HG03139 (cell line): ENCODE data around the gene MEFV.
"Not testable (repeated sequence)": the region's sequence is repeated elsewhere in the genome, so short reads cannot be mapped to it uniquely, and the experiment has no call there.

Experiments
- ATAC-seq: cut with Tn5 transposase; IDR thresholded peaks from one replicate; pipeline ENCODE4 v1.9.1; 2021; ENCODE audit not compliant: unreplicated experiment

The MEFV gene

DNA sequence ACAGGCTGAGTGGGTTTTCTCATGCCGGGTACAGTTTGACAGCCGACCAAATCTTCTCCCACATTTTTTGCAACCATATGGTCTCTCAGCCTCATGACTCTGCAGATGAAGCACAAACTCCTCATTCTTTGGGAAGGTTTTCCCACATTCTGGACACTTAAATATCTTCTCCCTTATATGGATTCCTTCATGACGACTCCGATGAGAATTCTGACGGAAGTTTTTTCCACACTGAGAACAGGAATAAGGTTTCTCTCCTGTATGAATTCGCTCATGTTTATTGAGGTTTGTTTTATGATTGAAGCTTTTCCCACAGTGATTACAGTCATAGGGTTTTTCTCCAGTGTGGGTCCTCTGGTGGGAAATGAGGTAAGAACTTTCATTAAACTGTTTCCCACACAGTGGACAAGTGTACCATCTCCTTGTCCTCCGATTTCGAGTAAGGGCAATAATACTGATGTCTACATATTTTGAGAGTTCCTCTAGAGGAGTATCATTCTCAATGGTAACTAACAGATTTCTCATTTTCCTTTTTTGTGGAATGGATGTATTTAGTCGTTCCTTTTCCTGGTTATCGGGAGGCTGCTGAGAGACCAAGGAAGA is 32.4 kb downstream of the MEFV start:
- ATAC-seq, result no peak

DNA sequence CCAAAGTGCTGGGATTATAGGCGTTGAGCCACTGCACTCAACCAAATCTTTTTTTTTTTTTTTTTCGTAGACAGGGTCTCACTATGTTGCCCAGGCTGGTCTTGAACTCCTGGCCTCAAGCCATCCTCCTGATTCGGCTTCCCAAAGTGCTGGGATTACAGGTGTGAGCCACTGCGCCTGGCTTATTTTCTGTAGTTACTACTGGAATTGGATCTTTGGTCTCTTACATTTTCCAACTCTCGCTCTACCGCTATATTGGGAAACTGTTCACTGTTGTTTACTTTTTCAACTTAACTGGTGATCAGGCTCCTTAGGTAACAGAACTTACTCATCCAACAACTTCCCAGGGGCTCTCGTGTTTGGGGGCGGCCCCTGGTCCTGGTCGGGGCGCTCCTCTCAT is 35.6 kb downstream of the MEFV start:
- ATAC-seq, result no peak

DNA sequence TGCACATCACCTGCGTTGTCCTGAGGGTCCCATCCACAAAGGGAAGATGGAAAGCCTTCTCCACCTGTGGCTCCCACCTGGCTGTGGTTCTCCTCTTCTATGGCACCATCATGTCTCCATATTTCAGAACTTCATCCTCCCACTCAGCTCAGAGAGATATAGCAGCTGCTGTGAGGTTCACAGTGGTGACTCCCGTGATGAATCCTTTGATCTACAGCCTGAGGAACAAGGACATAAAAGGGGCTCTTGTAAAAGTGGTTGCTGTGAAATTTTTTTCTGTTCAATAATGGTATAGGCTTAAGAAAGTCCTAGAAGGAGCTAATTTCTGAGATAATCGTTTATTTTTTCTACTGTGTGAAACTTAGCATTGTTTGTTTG is 40.2 kb downstream of the MEFV start:
- no peak for ATAC-seq

DNA sequence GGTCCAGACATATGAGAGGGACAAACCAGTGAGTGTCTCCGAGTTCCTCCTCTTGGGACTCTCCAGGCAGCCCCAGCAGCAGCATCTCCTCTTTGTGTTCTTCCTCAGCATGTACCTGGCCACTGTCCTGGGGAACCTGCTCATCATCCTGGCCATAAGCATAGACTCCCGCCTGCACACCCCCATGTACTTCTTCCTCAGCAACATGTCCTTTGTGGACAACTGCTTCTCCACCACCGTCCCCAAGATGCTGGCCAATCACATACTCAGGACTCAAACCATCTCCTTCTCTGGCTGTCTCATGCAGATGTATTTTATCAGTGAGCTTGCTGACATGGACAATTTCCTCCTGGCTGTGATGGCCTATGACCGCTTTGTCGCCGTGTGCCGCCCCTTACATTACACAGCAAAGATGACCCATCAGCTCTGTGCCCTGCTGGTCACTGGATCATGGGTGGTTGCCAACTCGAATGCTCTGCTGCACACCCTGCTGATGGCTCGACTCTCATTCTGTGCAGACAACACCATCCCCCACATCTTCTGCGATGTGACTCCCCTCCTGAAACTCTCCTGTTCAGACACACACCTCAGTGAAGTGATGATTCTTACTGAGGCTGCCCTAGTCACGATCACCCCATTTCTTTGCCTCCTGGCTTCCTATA is 40.7 kb downstream of the MEFV start:
- no peak for ATAC-seq

DNA sequence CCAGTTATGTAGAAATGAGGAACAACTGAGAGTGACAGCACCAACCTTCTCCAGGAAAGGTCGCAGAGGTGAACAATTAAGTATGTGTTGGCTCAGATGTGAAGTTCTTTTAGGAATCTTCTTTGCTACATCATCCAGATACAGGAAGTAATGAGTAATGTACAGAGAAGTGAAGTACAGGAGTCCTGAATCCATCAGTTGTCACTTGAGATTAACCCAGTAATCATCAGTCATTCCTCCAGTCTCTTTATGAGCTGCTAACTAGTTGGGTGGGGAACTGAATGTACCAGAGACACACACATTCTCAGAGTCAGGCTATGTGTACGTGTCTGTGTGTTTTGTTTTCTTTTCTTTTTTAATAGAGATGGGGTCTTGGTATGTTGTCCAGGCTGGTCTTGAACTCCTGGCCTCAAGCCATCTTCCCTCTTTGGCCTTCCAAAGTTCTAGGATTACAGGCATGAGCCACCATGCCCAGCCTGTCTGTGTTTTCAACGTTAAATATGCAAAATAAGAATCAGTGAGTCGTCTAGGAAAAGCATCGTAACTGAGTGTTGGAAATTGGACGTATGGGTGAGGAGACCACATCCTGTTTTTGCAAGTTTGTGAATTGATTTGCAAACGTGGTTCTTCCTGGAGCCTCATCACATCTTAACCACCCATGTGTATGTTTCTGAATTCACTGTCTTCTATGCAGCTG is 41.4 kb downstream of the MEFV start:
- ATAC-seq, result no peak

DNA sequence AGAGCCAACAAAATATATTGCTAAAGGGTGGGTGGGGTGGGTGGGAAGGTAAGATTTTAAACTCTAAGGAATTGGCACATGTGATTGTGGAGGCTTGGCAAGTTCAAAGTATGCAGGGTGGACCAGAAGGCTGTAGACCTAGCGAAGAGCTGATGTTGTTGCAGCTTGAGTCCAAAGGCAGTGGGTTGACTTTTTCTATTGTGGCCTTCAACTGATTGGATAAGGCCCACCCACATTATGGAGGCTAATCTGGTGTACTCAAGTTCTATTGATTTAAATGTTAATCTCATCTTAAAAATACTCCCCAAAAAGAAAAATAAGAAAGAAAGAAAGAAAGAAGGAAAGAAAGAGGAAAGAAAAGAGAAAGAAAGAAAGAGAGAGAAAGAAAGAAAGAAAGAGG is 43.9 kb downstream of the MEFV start:
- ATAC-seq, result no peak

DNA sequence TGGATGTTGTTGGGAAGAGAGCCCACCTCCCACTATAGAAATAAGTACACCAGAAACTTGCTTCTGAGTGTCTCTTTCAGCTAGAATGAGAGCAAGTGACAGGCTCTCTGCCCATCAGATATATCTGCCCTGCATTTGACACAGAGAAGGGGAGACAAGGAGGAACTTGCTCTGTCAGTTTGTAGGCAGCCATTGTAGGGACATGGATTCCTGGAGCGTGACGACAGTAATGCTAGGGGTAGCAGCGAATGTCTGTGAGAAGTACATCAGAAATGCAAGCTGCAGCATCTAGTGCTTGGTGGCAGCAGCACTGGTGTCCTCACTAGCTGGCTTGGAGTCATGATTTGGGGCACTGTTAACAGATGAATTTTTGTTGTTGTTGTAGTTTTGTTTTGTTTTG is 44.4 kb downstream of the MEFV start:
- no peak for ATAC-seq

DNA sequence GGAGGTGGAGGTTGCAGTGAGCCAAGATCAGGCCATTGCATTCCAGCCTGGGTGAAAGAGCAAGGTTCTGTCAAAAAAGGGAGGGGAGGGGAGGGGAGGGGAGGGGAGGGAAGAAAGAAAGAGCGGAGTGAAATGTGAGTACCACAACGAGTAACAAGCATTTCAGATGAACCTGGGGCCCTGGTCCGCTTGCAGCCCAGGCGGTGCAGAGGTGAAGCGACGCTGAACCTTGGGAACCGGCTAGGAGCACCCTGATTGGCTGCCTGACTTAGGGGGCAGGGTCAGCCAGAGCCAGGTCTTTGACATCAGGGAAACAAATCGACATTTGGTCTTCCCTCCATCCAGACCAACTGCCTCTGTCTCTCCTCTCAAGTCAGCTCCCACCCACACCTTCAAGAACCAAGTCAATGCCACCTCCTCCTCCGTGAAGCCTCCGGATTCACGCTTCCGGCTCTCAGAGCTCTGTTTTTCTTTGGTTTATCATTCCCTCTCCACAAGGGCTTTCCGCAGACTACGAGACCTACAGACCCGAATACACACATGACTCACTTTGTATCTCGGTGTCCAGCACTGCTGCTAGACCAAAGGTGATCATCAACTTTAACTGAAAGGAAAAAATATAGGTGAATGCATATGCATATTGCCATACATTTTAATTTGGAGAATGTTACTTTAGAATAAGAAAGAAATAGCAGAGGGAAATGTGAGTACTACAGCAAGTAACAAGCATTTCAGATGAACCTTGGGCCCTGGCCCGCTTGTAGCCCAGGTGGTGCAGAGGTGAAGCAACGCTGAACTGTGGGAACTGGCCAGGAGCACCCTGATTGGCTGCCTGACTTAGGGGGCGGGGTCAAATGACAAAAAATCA is 49.1 kb downstream of the MEFV start:
- no peak for ATAC-seq

DNA sequence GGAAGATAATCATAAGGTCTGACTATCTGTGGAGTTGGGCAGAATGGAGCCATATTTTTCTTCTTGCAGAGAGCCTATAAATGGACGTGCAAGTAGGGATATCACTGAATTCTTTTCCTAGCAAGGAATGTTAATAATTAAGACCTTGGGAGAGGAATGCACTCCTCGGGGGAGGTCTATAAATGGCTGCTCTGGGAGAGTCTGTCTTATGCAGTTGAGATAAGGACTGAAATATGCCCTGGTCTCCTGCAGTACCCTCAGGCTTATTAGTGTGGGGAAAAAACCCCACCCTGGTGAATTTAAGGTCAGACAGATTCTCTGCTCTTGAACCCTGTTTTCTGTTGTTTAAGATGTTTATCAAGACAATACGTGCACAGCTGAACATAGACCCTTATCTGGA is 50.5 kb downstream of the MEFV start:
- ATAC-seq, result not testable (repeated sequence)

DNA sequence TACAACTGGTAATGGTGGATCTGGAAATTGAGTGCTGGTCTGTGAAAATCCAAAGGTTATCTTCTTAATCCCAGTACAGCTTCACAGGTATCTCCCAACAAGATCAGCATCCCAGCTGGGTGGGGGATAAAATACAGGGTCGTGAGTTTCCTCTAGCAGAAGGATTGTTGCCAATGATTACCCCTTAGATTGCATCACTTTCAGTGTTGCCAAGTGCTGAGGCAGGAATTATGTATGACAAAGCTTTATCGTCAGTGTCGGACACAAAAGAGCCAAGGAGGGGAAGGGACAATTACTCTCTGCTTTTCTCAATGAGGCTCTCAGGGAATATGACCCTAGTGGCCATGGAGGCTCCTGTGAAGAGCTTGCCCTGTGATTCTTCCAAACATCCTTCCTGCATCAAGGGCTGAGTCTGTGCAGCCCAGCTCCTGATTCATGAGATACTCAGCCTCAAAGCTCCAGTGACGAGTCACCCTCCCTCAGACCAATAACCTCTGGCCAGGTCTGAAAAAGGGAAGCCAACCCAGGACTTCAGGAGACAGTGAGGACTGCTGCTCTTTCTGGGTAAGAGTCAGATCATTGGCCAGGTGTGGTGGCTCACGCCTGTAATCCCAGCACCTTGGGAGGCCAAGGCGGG is 53.4 kb downstream of the MEFV start:
- no peak for ATAC-seq

DNA sequence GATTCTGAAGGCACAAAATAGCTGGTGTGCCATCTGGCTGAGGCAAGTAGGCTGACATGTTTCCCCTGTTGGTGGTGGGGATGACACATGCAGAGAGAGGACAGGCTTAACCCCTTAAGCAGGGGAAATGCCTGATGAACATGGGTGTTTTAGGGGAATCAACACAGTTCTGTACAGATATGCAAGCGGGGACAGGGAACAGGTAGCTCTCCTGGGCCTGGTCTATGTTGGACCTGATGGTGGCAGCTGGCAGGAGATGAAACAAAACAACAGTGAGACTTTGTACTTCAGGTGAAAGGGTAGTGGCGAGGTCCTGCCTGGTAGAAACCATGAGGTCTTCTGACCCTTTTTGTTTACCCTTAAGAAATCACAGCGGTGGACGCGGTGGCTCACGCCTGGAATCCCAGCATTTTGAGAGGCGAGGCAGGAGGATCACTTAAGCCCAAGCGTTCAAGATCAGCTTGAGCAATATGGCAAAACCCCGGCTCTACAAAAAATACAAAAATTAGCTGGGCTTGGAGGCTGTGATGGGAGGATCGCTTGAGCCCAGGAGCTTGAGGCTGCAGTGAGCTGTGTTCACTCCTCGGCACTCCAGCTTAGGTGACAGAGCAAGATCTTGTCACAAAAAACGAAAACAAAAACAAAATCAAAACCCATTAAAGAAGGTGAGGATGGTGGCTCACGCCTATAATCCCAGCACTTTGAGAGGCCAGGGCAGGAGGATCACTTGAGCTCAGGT is 57.9 kb downstream of the MEFV start:
- no peak for ATAC-seq

DNA sequence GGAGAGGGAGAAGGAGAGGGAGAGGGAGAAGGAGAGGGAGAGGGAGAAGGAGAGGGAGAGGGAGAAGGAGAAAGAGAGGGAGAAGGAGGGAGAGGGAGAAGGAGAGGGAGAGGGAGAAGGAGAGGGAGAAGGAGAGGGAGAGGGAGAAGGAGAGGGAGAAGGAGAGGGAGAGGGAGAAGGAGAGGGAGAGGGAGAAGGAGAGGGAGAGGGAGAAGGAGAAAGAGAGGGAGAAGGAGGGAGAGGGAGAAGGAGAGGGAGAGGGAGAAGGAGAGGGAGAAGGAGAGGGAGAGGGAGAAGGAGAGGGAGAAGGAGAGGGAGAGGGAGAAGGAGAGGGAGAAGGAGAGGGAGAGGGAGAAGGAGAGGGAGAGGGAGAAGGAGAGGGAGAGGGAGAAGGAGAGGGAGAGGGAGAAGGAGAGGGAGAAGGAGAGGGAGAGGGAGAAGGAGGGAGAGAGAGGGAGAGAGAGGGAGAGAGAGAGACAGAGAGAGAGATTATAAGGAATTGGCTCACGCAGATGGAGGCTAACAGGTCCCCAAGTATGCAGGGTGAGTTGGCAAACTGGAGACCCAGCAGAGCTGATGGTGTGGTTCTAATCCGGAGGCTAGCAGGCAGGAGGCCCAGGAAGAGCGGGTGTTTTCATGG is 58.6 kb downstream of the MEFV start:
- not testable (repeated sequence) for ATAC-seq

DNA sequence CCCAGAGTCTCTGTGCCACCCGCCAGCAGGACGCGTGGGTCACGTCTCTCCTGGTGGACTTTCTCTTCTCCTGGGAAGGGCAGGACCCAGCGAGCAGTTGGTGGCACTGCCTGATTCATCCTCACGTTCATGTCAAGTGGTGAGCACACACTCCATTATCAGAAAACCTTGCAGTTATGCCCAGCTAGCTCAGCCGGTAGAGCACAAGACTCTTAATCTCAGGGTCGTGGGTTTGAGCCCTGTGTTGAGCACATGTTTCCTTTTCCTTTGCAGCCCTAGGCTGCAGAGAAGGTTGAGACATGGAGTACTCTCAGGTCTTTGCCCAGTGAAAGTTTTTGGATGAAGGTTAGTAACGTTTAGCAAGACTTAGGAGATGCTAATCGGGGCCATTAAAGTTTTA is 60.5 kb downstream of the MEFV start:
- no peak for ATAC-seq

DNA sequence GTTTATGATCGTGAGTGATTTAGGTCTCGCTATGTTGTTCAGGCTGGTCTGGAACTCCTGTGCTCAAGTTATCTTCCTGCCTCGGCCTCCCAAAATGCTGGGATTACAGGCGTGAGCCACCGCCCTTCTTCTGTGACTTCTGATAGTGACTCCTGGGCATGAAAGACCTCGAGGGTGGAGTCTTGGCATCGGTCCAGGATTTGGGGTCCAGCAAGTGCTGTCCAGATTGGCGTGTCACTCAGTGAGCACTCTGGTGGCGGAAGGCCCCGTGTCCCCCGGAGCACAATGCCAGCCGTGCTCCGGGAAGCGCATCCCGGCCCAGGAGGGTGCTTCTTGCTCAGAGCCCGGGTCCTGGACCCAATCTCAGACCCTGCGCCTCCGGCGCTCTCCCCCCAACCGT is 61.6 kb downstream of the MEFV start:
- ATAC-seq, result no peak

DNA sequence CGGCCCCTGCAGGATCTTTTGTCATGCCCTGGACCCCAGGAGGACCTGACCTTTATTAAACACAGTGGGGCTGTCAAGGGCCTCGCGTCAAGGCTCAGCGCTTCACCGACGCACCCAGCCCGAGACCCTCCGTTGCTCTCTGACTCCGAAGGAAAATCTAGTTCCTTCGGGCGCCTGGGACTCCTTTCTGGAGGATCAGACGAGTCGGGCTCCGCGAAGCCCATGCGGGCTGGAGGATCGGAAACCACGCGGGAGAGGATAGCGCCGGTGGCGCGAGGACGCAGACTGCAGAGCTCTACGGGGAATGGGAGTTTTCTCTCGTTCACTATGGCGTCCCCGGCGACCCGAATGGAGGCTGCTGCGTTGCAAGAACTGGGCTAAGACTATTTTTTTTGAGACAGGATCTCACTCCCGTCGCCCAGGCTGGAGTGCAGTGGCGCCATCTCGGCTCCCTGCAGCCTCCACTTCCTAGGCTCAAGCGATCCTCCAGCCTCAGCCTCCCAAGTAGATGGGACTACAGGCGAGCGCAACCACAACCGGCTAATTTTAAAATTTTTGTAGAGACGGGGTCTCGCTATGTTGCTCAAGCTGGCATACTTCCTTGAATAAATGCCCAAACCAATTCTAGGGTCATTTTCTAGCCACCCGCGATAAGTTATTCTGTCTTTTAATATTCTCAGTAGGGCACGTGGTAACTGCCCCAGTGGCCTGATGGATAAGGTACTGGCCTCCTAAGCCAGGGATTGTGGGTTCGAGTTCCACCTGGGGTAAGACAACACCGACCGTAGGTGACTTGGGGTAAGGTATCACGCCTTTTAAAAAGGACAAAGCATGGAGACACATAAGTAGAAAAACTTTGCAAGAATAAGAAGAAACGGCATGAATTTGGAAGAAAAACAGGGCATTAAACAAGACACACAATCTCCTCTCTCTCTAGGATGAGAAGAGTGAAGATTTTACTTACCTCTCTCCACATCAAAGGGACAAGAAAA is 62.9 kb downstream of the MEFV start:
- ATAC-seq, result no peak

DNA sequence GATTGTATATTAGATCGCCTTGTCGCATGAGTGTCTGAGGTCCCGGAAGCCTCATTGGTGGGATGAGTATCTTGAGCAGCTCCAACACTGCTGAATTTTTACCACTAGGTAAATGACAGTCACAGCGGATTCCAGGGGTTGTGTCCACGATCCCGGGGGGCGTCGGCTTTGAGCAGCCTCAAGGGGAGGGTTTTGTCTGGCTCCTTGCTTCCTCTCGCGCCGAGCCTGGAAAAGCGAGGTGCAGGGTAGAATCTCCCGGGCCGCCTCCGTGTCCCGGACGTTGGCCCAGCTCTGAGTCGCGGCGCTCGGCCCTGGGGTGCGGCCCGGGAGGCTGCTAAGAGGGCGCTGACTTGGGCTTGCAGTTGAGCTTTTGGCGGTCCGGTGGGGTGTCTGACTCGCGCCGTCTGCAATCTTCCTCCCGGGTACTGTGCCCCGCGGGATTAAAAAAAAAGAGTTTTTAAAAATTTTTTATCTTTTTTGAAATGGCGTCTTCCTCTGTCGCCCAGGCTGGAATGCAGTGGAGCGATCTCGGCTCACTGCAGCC is 63.9 kb downstream of the MEFV start:
- ATAC-seq, result no peak
